ELR (cell line): ENCODE results near the gene VPS35.
"Not testable (repeated sequence)": the region's sequence is repeated elsewhere in the genome, so short reads cannot be mapped to it uniquely, and the experiment has no call there.

Source experiments
- DNase-seq: peaks from one replicate; pipeline ENCODE4 v3.0.0-alpha.2; 2015; ENCODE audit warnings: low read depth

Gene VPS35

DNA sequence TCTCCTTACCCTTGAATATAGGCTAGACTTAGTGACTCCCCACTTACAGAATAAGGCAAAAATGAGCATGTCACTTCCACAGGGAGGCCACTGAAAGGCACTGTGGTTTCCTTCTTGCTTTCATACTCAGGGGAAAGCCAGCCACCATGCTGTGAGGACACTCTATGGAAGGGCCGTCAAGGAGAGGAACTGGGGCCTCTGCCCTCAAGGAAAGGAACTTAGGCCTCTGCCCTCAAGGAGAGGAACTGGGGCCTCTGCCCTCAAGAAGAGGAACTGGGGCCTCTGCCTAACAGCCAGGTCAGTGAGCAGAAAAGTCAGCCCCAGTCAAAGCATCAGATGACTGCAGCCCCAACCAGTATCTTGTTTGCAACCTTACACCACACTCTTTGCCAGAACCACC lies 30.1 kb downstream of the VPS35 start:
- no peak for DNase-seq

DNA sequence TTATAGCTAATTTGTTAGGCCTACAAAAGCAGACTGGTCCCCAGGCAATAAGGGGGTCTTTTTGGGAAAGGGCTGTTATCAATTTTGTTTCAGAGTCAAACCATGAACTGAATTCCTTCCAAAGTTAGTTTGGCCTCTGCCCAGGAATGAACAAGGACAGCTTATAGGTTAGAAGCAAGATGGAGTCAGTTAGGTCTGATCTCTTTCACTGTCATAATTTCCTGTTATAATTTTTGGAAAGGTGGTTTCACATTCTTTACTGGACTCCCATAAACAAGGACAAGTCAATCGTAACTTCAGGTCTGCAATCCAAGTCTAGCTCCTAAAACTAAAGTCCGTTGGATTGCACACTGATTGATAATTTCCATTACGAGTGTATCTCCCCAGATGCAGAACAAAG lies 37.7 kb downstream of the VPS35 start:
- no peak for DNase-seq

DNA sequence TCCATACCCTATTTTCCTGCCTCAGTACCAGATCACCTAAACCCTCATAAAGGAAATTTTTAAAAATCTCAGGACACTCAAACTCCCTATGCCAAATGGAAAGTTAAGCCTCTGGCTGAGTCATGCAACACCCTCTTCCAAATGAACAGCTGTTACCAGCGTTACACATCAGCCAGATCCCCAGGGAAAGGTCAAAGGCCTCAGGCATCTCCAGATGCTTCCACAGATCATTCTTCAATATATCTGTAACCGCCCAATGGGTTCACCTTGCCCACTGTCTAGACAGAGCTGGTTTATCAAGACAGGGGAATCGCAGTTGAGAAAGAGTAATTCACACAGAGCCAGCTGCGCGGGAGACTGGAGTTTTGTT lies 38.7 kb downstream of the VPS35 start:
- DNase-seq, result peak; percentile 13

DNA sequence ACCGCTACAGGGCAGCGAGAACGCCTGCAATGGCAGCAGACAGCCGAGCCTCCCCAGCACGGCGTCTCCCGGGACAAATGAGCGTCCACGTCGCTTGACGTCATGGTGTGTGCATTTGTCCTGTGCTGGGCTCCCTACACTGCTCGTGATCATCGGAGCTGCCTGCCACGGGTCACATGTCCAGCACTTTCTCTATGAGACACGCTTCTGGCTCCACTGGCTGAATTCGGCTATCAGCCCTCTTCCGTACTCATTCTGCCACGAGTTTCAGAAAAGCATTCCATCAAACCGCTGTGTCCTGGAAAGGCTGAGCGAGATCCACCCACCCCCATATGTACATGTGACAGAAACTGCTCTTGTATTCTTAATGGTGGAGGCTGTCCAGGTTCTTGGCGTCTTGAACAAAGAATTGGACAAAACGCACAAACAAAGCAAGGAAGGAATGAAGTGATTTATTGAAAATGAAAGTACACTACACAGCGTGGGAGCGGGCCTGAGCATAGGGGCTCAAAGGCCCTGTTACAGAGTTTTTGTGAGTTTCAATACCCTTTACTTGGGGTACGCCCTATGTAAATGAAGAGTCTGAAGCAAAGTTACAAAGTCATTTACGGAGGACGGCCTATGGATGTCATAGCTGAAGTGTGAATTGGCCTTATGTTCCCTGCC lies 39.3 kb downstream of the VPS35 start:
- DNase-seq, result no peak

DNA sequence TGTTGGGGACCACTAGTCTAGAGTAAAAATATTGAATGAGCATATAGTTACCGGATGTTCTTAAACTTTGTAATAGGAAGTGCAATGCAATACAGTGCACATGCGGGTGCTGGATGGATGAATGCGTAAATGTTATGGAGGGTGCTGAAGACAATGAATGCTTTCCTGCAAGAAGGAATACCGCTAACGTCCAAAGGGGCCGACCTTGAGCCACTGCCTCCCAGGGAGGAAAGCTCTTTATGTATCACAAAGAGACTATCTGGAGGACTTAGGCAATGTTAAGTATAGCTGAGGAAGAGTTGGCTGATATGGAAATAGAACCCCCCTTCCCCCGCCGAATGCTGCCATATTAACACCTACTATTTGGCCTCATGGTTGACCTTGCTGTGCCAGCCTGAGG lies 40.3 kb downstream of the VPS35 start:
- no peak for DNase-seq

DNA sequence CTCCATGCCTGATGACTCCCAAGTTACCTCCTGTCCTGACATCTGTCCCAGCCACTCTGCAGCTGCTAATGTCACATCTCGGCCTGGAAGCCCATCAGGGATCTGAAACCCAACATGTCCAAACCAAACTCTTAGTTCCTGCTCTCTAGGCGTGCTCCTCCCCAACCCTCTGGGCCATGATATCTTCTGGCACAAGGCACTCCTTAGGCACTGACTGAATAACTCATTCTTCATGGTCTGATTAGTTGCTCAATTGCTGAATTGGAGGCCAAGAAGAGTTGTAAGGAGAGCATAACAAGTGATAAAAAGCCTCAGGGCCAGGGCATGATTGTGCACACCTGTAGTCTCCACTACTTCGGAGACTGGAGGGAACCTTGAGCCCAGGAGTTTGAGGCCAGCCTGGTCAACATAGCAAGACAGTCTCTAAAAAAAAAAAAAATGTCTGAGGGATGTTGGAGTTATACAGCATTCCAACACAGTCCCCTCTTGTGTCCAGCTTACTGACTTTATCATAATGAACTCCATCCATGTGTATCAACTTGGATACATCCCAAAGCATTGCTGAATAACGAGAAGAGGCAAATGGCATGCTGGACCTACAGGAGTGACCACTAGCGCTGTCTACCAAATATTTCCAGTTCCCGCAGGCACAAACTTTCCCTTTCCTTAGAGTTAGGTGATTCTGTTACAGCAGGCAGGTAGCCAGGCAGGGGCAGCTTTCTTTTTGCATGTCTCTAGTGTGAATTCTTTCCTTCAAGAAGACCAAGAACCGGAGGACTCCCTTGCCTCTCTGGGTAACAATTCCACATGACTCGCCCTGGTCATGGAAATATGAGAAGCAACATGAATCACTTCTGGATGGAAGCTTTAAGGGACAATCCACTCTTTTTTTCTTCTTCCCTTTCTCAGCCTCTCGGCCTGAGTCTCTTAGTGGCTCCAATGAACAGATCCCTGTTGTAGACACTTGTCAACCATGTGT lies 49.7 kb downstream of the VPS35 start:
- peak; percentile 36 for DNase-seq

DNA sequence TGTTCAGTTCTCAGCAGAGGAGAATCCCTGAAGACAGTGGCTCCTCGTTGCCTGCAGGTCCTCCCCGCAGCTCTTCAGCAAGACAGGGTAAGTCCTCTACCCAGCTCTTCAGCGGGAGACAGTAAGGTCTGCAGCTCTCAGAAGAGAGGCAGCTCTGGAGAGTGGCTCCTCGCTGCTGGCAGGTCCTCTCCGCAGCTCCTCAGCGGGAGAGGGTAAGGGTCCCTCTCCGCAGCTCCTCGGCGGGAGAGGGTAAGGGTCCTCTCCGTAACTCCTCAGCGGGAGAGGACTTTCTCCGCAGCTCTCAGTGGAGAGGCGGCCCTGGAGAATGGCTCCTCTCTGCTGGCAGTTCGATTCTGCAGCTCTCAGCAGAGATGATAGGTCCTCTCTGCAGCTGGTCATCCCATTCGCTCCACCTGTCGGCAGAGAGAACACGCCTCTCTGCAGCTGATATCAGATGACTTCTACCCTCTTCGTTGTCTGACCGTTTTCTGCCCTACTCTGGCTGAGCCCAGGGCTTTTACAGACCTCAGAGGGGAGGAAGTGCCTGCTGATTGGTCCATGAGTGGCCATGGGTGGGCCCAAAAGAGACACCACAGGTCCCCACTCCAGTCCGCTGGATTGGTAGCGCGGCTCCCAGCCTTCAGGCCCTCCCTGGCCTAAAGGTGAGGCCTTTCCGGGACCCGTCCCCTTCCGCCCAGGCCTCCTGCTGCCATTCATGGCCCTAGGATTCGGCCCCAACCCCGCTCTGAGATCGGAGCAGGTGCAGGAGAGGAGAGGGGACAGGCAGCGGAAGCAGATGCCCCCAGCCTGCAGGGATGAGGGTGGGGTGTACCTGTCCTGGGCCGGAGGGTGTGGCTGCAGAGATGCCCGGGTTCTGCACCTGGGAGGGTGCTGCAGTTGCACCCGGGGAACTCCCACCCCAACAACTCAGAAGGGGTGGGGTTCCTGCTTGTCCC lies 55.9 kb downstream of the VPS35 start:
- no peak for DNase-seq

DNA sequence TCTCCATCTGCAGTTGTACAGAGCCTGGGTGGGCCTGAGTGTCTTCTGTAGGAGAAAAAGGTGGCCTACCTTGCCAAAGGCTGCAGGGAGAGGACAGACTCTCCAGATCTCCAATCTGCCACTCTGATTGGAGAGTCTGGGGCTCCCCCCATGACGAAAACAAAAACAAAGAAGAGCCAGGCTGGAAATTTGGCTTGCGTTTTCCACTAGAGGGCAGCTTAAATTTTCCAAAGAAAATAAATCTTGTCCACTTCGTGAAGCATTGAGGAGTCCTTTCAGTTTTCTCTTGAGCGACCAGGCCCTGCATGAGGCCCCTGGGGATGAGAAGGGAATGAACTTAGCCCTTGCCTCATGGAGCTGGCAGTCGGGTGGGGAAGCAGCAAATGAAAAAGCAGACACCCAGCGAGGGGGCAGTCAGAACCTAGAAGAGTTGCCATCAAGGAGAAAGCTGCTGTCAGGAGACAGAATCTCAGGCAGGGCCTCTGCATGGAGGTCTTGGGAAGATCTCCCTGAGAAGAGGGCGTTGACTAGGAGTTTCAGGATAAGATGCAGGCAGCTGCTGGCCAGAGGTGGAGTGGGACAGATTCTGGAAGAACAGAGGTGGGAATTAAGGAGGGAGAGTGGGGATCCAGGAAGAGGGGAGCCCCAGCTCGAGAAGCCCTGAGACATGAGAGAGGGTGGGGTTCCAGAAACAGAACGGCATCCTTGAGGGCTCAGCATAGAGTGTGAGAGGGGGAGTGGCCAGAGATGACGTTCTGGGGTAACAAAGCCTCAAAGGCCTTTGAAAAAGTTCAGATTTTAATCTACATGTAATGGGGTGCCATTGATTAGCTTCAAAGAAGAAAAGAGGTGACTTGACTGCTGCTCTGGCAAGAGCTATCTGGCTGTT lies 59.4 kb downstream of the VPS35 start:
- peak; percentile 77 for DNase-seq

DNA sequence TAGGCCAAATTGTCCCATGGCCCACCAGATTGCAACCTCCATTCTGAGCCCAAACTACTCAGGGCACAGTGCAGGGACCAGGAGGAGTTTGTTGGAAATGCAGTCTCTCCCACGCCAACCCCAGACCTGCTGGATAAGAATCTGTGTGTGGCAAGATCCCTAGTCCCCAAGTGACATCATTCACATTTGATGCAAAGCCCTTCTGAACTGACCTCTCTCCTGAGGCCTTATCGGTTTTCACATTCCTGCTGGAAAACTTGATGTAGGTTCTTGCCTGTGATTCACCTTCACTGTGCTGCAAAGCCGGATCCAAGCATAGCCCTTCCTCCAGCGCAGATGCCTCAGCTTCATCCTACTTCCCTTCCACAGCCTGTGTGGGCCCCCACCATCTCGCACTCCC lies 61.2 kb downstream of the VPS35 start:
- DNase-seq, result no peak

DNA sequence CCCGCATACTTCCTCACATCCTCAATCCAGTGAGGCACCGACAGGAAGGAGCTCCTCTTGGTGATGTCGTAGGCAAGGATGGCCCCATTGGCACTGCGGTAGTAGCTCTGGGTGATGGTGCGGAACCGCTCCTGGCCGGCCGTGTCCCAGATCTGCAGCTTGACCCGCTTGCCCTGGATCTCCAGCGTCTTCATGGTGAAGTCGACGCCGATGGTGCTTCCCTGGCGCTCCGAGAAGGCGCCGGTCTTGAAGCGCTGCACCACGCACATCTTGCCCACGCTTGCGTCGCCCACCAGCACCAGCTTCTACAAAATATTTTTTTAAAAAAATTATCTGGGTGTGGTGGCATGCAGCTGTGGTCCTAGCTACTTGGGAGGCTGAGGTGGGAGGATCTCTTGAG lies 62.3 kb downstream of the VPS35 start:
- not testable (repeated sequence) for DNase-seq

DNA sequence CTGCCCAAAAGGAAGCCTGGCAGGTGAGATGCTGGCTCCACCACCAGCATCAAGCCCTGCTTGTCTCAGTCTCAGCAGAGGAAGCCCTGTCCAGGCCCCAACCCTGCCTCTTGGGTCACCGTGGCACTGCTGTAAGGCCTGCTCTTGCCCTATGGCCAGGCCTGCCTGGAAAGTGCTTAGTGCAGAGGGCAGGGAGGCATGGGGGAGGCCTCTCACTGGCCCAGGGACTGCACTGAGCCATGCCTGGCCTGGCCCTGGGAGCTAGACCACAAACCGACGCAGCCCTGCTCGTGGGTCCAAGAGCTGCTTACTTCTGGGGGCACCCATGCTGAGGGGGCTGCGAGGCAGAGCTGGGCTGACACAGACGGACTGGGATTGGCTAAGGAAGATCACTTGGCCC lies 64.1 kb downstream of the VPS35 start:
- not testable (repeated sequence) for DNase-seq

DNA sequence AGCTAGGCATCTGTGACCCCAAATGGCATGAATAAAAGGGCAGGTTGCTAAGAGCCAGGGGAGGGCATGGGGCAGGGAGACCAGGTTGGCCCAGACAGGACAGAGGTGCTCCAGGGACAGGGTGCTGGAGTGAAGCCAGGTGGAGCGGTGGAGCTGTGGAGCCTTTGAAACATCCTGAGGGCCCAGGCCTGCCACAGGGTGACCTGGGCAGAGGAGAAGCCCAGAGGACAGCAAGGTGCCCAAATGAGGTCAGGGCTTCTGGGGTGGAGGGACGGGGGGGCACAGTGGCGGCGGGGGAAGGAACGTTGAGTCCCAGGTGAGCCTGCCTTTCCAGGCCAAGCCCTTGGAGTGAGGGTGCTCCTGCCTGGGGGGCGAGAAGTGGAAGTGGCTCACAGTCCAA lies 65.3 kb downstream of the VPS35 start:
- DNase-seq, result not testable (repeated sequence)

DNA sequence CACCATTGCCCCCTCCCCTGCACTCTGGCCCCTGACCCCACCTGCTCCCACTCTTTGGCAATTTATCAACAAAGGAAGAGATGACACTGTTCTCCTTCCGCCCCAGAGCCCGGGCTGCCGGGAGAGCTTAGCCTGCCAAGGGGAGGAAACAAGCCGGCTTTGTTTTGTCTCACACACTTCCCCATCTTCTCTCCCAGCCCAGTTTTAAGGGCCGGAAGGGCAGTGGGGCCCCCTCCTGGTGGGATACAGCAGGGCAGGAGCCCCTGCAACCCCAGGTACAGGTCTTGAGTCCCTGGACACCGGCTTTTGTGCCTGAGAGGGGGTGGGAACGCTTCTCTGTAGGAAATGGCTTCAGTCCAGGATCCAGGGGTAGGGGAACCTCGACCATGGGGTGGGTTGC lies 65.7 kb downstream of the VPS35 start:
- not testable (repeated sequence) for DNase-seq

DNA sequence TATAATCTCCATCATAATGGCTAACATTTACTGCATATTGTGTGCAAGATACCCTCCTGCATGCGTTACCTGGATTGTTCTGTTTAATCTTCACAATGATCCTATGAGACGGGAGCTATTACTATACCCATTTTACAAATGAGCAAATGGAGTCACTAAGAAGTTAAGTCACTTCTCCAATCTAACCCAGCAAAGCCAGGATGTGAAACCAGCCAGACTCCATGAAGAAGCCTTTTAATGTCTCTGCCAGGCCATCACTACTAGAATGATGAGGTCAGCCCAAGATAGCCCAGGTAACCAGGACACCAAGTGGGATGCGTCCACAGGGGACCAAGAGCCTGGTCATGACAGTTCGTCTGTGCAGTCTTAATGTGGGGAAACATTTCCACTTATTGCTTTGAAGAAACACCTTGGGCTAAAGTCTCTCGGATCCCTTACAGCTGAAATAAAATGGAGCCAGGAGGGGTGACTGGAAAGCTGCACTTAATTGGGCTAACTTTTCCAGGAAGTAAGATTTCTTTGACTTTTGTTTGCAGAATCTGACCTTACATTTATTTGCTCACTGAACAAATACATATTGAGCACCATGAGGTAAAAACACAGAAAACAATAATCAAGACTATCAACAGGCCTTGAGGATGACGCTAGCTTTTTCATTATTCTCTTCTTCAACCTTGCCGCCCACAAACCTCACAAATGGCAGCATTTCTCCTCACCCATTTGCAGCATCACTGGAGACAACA lies 66.9 kb downstream of the VPS35 start:
- DNase-seq, result no peak

DNA sequence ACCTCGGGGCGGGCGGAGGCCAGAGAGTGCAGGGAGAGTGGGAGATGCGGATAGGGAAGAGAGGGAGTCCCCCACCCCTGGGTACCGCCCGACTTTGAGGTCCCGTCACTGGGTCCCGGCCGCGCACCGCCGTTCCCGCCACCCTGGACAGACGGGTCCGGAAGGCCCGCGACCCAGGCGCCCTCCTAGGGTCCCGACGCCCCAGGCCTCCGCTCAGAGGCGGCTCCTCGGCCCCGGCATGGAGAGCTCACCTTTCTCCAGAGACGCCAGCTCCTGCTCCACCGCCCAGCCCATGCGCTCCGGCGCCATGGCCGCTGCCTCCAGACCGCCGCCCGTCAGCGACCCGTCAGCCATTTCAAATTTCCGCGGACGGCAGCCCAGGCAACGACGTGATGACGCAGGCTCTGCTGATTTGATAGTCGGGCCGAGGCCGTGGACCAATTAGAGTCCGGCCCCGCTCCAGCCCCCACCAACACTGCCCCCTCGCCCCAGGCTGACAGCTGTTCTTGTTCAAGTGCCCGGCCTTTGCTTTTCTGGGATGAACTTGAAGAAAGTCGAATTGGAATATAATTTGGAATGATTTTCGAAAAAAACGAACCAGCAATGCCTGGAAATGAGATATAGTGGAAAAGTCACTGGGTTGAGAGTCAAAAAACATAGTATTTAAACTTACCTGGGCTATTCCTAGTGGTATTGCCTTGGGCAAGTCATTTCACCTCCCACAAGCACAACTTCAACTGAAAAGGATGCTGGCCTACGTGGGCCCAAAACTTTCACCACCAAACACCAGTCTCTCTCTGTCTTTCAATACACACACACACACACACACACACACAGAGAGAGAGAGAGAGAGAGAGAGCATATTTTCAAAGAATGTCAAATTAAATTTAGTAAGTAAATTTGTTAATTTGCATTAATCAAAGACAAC lies 67.7 kb downstream of the VPS35 start, which contains the start of gene SHCBP1:
Gene SHCBP1, minus strand, starts transcription at position 374 of the 928 bp plus-strand sequence. Its CDS starts 20 bp downstream, at position 354.
- DNase-seq, result peak; percentile 95

DNA sequence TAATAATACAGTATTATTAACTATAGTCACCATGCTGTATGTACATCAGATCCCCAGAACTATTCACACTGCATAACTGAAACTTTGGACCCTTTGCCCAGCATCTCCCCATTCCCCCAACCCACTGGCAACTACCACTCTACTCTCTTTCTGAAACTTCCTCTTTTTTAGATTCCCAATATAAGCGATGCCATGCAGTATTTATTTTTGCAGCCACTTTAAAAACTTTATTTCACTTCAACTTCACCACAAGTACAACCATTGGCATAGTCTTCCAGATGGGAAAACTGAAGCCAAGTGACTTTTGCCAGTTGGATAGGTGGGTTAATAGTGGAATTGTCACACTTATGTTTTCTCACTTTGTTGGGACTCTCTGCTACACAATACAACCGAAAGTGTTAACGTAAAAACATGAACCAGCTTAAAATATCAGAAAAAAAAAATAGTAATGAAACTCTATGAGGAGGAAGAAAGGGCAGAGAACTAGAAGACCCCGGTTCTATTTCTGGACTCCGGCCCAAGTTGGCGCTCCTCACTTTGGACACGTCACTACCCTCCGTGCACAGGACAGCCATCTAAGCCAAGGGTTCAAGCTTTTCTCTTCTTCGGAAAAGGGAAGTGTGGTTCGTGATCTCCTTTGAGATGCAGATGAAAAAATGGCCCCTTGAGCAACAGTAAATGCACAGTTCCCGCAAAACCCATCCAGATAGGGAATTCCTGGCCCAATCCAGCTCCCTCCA lies 68.5 kb downstream of the VPS35 start:
- DNase-seq, result peak; percentile 68

DNA sequence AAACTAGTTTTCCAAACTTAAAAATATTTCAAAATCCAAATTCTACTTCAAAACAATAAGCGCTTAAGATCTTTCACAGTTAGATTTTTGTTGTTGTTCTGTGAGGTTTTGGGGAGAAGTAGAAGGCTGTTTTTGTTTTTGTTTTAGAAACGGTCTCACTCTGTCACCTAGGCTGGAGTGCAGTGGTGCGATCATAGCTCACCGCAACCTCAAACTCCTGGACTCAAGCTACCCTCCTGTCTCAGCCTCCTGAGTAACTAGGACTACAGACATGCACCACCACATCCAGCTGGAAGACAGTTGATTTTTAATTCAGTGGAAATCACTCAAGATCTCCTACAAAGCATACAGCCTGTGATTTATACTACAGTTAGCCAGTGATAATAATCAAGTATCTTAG lies 70.5 kb downstream of the VPS35 start:
- no peak for DNase-seq

DNA sequence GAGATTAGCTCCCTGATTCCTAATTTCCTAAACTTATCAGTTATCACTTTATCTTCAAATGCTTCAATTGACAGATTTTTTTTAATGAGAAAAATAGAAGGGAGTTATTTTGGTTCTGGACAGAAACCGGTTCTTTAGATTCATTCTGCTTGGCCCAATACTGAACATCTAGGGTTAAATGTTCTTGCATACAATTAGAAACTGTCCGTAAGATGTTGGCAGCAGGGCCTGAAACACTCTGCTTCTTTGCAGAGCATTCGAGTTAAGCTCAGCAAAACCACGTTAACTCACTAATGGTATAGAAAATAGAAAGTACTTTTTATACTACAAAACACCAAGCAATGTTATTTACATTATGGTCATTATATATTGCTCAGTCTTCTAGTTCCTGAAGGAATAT lies 75.0 kb downstream of the VPS35 start:
- DNase-seq, result no peak

DNA sequence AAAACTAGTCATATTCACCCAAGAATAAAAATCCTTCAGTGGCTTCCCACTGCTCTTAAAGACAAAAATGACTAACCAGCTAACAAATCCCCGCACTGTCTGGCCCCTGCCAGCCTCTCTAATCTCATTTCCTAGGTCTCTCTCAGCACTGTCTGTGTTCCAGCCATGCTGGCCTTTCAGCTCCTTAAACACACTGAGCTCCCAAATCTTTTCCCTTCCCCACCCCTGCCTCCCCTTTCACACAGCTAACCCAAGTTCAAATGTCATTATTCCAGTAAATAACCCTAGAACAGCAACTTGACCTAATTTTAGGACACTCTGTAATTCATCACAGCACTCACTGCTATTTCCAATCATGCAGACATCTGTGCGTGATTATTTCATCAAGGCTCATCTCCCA lies 75.6 kb downstream of the VPS35 start:
- DNase-seq, result no peak
